HG03060 (cell line): ENCODE results near the gene ECSCR.
"Not testable (repeated sequence)": the region's sequence is repeated elsewhere in the genome, so short reads cannot be mapped to it uniquely, and the experiment has no call there.

Experiments used
- ATAC-seq: cut with Tn5 transposase; IDR thresholded peaks from one replicate; pipeline ENCODE4 v1.9.1; 2021; ENCODE audit warnings: low read depth, moderate number of reproducible peaks; ENCODE audit not compliant: unreplicated experiment

The ECSCR gene

GRCh38 chr5:139462586-139463276, at the start of gene ECSCR:
TSS of gene ECSCR (minus strand) at chr5:139462743. CDS start at chr5:139462670, 73 bp downstream.
- no peak for ATAC-seq

- ATAC-seq: not testable (repeated sequence)
These were observed 42.2 kb upstream of the ECSCR start for GRCh38 chr5:139504722-139505121.

- ATAC-seq: not testable (repeated sequence)
These were observed 41.3 kb upstream of the ECSCR start for GRCh38 chr5:139503879-139504278.

- ATAC-seq: not testable (repeated sequence)
These were observed 40.7 kb upstream of the ECSCR start for GRCh38 chr5:139503036-139503817.

- no peak for ATAC-seq
These were observed 38.8 kb upstream of the ECSCR start for GRCh38 chr5:139501381-139501780.

- ATAC-seq: no peak
These were observed 33.3 kb upstream of the ECSCR start for GRCh38 chr5:139495638-139496435.

GRCh38 chr5:139494832-139495231, 32.3 kb upstream of the ECSCR start:
- no peak for ATAC-seq

GRCh38 chr5:139494256-139494655, 31.7 kb upstream of the ECSCR start:
- ATAC-seq: no peak

- ATAC-seq: no peak
These were observed 30.2 kb upstream of the ECSCR start for GRCh38 chr5:139492700-139493192.

- no peak for ATAC-seq
These were observed 25.7 kb upstream of the ECSCR start for GRCh38 chr5:139488260-139488659.

- no peak for ATAC-seq
These were observed 23.7 kb upstream of the ECSCR start for GRCh38 chr5:139486201-139486600.

- ATAC-seq: not testable (repeated sequence)
These were observed 20.3 kb upstream of the ECSCR start for GRCh38 chr5:139482890-139483208.

- ATAC-seq: no peak
These were observed 19.7 kb upstream of the ECSCR start, which contains the start of gene STING1 for GRCh38 chr5:139482050-139482889. TSS of gene STING1 (minus strand) at chr5:139482758. CDS start at chr5:139481704, 1,054 bp downstream.

- ATAC-seq: no peak
These were observed 19.1 kb upstream of the ECSCR start for GRCh38 chr5:139481580-139482049.

GRCh38 chr5:139481122-139481533, 18.6 kb upstream of the ECSCR start:
- ATAC-seq: no peak

GRCh38 chr5:139479729-139480128, 17.2 kb upstream of the ECSCR start:
- ATAC-seq: not testable (repeated sequence)

- ATAC-seq: not testable (repeated sequence)
These were observed 16.3 kb upstream of the ECSCR start for GRCh38 chr5:139478657-139479423.

GRCh38 chr5:139475865-139476617, 13.5 kb upstream of the ECSCR start:
- no peak for ATAC-seq
